Neural cell (in vitro differentiated cells): ENCODE data around the gene SLC7A6OS. TPM values are rescaled to one million over a fixed set of nuclear protein-coding genes. Genes with fewer than 3 reads are reported as not detected.

Experiments
- H2AFZ ChIP-seq: fragments of 200-600, 300-800 bp; sonication (generic), shearing (Covaris generic); 2 replicates; pipeline ENCODE4 v1.6.0; 2014; ENCODE audit warnings: low read depth, mild to moderate bottlenecking, antibody characterized with exemption, low read length, moderate library complexity
- H3F3A ChIP-seq: fragments of 200-600 bp; shearing (Covaris generic); 2 replicates; pipeline ENCODE4 v1.6.1; 2016; ENCODE audit warnings: mild to moderate bottlenecking, moderate library complexity, mixed read lengths, antibody characterized with exemption, low read length; ENCODE audit not compliant: insufficient read depth, poor library complexity, severe bottlenecking
- H3K27ac ChIP-seq: fragments of 200-600, 300-800 bp; sonication (generic), shearing (Covaris generic); 2 replicates; pipeline ENCODE4 v1.5.1; 2014; ENCODE audit warnings: mild to moderate bottlenecking, low read length, moderate library complexity
- H3K27me3 ChIP-seq: fragments of 300-800, 200-600 bp; sonication (generic), shearing (Covaris generic); 2 replicates; pipeline ENCODE4 v1.6.0; 2014; ENCODE audit warnings: mild to moderate bottlenecking, low read depth, low read length, moderate library complexity; ENCODE audit not compliant: insufficient read depth
- H3K36me3 ChIP-seq: fragments of 300-800, 200-600 bp; sonication (generic), shearing (Covaris generic); 2 replicates; pipeline ENCODE4 v1.5.1; 2014; ENCODE audit warnings: mild to moderate bottlenecking, antibody characterized with exemption, low read length, moderate library complexity; ENCODE audit not compliant: insufficient read depth
- H3K4me2 ChIP-seq: fragments of 300-800, 200-600 bp; sonication (generic), shearing (Covaris generic); 2 replicates; pipeline ENCODE4 v1.6.0; 2014; ENCODE audit warnings: mild to moderate bottlenecking, low read length
- H3K4me3 ChIP-seq: fragments of 300-800, 200-600 bp; sonication (generic), shearing (Covaris generic); 2 replicates; pipeline ENCODE4 v1.5.1; 2014; ENCODE audit warnings: mild to moderate bottlenecking, low read length, moderate library complexity
- H3K79me2 ChIP-seq: fragments of 200-600 bp; shearing (Covaris generic); replicated peaks from 2 replicates; pipeline ENCODE4 v1.6.0; 2014; ENCODE audit warnings: mild to moderate bottlenecking, low read length, moderate library complexity; ENCODE audit not compliant: insufficient read depth
- H3K9ac ChIP-seq: fragments of 300-800, 200-600 bp; sonication (generic), shearing (Covaris generic); 2 replicates; pipeline ENCODE4 v1.6.1; 2016; ENCODE audit warnings: mild to moderate bottlenecking, low read length, mixed read lengths
- H3K9me2 ChIP-seq: fragments of 200-600 bp; shearing (Covaris generic); 2 replicates; pipeline ENCODE4 v1.6.1; 2016; ENCODE audit warnings: mild to moderate bottlenecking, low read length, mixed read lengths; ENCODE audit not compliant: insufficient read depth
- H3K9me3 ChIP-seq: fragments of 200-600, 300-800 bp; sonication (generic), shearing (Covaris generic); 2 replicates; pipeline ENCODE4 v1.6.1; 2016; ENCODE audit warnings: mild to moderate bottlenecking, mixed run types, low read length, moderate library complexity, mixed read lengths
- H4K20me1 ChIP-seq: fragments of 200-600 bp; shearing (Covaris generic); 2 replicates; pipeline ENCODE4 v1.6.1; 2016; ENCODE audit warnings: mild to moderate bottlenecking, mixed run types; ENCODE audit not compliant: insufficient read depth
- CTCF ChIP-seq: fragments of 450-650 bp; IDR thresholded peaks from 2 replicates; pipeline ENCODE4 v1.5.1; 2014; ENCODE audit warnings: antibody characterized with exemption, mild to moderate bottlenecking, moderate library complexity; ENCODE audit not compliant: poor library complexity, severe bottlenecking
- EP300 ChIP-seq: fragments of 450-650 bp; conservative IDR thresholded peaks from 2 replicates; pipeline ENCODE4 v1.6.1; 2014; ENCODE audit warnings: antibody characterized with exemption, mild to moderate bottlenecking, moderate library complexity; ENCODE audit not compliant: poor library complexity, severe bottlenecking
- EZH2 ChIP-seq: fragments of 200-600, 300-800 bp; shearing (Covaris generic), sonication (generic); IDR thresholded peaks from 2 replicates; pipeline ENCODE4 v1.6.1; 2014; ENCODE audit warnings: antibody characterized with exemption, low read length, borderline replicate concordance, mild to moderate bottlenecking; ENCODE audit not compliant: insufficient read depth, poor library complexity, severe bottlenecking
- MXI1 ChIP-seq: fragments of 450-650 bp; conservative IDR thresholded peaks from 2 replicates; pipeline ENCODE4 v1.6.1; 2014; ENCODE audit warnings: antibody characterized with exemption, mild to moderate bottlenecking; ENCODE audit not compliant: poor library complexity, severe bottlenecking
- POLR2AphosphoS5 ChIP-seq: IDR thresholded peaks from 2 replicates; pipeline ENCODE4 v1.6.1; 2012
- RAD21 ChIP-seq: fragments of 450-650 bp; conservative IDR thresholded peaks from 2 replicates; pipeline ENCODE4 v1.6.1; 2014; ENCODE audit warnings: antibody characterized with exemption, mild to moderate bottlenecking, moderate library complexity
- REST ChIP-seq: IDR thresholded peaks from 2 replicates; pipeline ENCODE4 v1.6.1; 2012; ENCODE audit warnings: borderline replicate concordance
- SMC3 ChIP-seq: fragments of 450-650 bp; conservative IDR thresholded peaks from 2 replicates; pipeline ENCODE4 v1.6.1; 2014; ENCODE audit warnings: antibody characterized with exemption, mild to moderate bottlenecking, moderate library complexity; ENCODE audit not compliant: poor library complexity
- TAF1 ChIP-seq: IDR thresholded peaks from 2 replicates; pipeline ENCODE4 v1.6.1; 2012; ENCODE audit warnings: low read depth
- polyA plus RNA-seq: library from polyadenylated mRNA; depleted of rRNA; stranded (reverse); fragments of >200 nt; gene quantifications from 2 replicates; pipeline ENCODE4 v1.2.3, GENCODE V29; 2014

SLC7A6OS gene
- polyA plus RNA-seq, 1 donor from 2014 or later: 21.3 TPM

GRCh38 chr16:68346892-68347480, 36.2 kb upstream of the SLC7A6OS start:
- TF ChIP-seq EZH2 (no peak), CTCF (no peak), EP300 (no peak), MXI1 (no peak), TAF1 (no peak), RAD21 (no peak), REST (no peak), POLR2AphosphoS5 (no peak), SMC3 (no peak)
- H3K36me3 ChIP-seq: no peaks in the 10 kb centered on the region

GRCh38 chr16:68345958-68346635, 35.4 kb upstream of the SLC7A6OS start:
- H3K27ac ChIP-seq: no peak overlapping the region

More at GRCh38 chr16:68346892-68347480, 36.2 kb upstream of the SLC7A6OS start:
- H3K4me3 ChIP-seq: no peak overlapping the region
- H2AFZ ChIP-seq: no peak overlapping the region
- no peaks in the 10 kb centered on the region for H3K79me2 ChIP-seq
- H3K9me2 ChIP-seq: no peaks in the 10 kb centered on the region
- no peak overlapping the region for H3K27ac ChIP-seq
- no peak overlapping the region for H3K9ac ChIP-seq
- H3K9me3 ChIP-seq: no peaks in the 10 kb centered on the region
- no peaks in the 10 kb centered on the region for H3F3A ChIP-seq
- H3K27me3 ChIP-seq: no peaks in the 10 kb centered on the region
- no peak overlapping the region for H3K4me2 ChIP-seq
- H4K20me1 ChIP-seq: no peaks in the 10 kb centered on the region

More at GRCh38 chr16:68345958-68346635, 35.4 kb upstream of the SLC7A6OS start:
- Histone ChIP-seq H4K20me1 (no peaks in the 10 kb centered on the region), H3K9me2 (no peaks in the 10 kb centered on the region), H3K4me2 (no peak overlapping the region), H3F3A (no peaks in the 10 kb centered on the region), H3K9me3 (no peaks in the 10 kb centered on the region), H3K9ac (no peak overlapping the region), H3K27me3 (no peaks in the 10 kb centered on the region), H3K36me3 (no peaks in the 10 kb centered on the region), H3K79me2 (no peaks in the 10 kb centered on the region), H3K4me3 (no peak overlapping the region), H2AFZ (no peak overlapping the region)
- TF ChIP-seq CTCF (no peak), REST (no peak), RAD21 (no peak), EZH2 (no peak)
